HG03442 (cell line): Measurements from ENCODE around the gene LHCGR.

ENCODE experiments used
- ATAC-seq: cut with Tn5 transposase; IDR thresholded peaks from one replicate; pipeline ENCODE4 v1.9.1; 2021; ENCODE audit warnings: mild to moderate bottlenecking, moderate library complexity; ENCODE audit not compliant: unreplicated experiment

Gene LHCGR

GRCh38 chr2:48755473-48755872 lies at the start of gene LHCGR:
TSS of gene LHCGR (minus strand) at chr2:48755724. CDS start at chr2:48755671, 53 bp downstream.
- ATAC-seq: no peak

DNA sequence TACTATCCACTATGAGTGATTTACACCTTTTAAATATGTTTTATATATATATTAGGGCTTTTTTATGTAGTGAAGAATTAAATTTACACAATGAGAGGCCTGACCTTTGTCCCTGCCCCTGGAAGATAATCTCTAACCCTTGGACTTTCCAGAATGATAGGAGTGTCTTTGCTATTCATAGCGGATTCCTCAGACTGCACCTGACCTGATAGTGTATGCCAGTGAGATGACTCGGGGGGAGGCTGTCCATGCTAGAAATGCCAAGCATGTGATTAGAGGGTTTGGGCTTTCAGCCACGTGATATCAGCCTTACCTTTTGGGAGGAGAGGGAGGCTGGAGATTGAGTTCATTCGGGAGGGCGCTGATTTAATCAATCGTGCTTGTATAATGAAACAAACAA lies 44.1 kb upstream of the LHCGR start:
- no peak for ATAC-seq

DNA sequence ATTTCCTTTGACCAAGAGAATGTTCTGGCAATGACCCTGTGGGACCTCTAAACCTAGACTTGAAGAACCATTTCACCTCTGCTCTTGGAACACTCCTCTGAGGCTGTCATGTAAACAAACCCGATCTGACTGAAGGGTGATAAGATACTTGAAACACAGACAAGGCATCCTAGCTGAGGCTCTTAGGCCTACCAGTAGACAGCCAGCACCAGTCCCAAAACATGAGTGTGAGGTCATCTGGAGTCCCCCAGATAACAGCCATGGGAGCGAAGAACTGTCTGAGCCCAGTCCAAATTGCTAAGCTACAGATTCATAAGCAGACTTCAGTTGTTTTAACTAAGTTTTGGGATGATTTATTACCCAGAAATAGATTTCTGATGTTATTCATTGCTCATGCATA lies 39.5 kb upstream of the LHCGR start:
- no peak for ATAC-seq

DNA sequence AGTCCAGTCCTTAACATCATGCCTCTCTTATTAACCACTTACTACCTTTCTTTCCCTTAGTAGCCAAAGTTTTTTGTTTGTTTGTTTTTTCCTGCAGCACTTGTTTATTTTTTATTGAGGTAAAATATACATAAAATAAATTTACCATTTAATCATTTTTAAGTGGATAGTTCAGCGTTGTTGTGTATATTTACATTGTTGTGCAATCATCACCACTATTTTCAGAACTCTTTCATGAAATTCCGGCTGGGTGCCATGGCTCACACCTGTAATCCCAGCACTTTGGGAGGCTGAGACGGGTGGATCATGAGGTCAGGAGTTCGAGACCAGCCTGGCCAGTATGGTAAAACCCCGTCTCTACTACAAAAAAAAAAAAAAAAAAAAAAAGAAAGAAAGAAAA lies 38.1 kb upstream of the LHCGR start:
- no peak for ATAC-seq

DNA sequence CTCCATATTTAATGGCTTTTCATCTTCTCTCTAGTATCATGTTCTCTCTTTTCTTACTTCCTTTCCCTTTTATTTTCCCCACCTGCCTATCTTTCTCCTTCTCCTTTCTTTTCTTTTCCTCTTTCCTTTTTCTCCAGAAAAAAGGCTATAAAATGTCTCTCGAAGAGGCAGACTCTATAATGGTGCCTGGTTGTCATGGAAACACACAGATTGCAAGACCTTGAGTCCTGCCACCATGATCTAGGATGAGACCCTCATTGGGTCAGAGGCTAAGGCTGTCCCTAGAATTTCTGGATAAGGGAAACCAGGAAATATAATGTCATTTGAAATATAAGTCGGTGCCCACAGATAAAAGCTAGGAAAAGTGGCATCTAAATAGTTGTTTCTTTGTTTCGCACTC lies 36.5 kb upstream of the LHCGR start:
- ATAC-seq: no peak

- ATAC-seq: no peak
Observed at GRCh38 chr2:48790407-48791170, 35.1 kb upstream of the LHCGR start.

DNA sequence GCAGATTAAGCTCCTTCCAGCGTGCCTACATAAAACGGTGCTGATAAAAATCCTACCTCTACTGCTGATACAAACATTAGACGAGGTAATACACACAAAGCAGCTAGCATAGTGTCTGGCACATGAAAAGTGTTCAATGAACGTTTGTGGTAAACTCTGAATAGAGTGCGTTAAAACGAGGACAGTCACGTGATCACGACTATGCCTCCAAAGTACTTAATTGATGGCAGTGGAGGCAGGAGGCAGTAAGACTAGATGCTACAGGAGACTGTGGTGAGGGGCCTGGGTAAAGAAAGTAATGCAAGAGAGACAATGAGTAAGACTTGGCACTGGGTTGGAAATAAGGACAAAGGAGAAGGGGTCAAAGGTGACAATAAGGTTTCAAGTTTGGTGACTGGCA lies 32.1 kb upstream of the LHCGR start:
- ATAC-seq: no peak

GRCh38 chr2:48781366-48781765 lies 25.8 kb upstream of the LHCGR start:
- ATAC-seq: no peak

DNA sequence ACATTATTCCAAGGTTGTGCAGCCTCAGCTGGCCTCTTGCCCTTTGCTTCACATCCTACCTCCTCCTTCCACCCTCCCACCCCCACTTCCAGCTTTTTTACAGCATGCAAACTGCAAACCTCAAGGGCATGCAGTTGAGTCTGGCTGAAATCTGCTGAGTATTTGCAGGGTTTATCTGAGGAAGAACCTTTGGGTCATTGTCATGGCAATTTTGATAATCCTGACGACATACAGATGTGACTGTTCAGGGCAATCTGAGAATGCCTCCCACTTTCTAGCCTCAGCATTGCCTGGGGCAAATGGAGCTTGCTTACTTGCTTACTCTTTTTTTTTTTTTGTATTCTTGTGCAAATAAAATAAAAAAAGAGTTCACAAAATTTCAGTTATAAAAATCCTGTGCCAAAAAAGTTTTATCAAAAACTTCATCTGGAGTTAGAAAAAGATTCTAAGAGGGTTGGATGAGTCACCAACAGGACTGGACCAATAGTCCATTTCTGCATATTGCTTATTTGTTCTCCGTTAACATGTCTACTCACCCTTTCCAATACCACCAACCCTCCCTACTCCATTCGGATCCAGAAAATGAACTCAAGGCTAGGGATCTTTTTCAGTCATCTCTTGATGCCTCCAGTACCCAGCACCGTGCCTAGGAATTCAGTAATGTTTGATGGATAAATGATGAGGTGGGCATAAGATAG lies 23.6 kb upstream of the LHCGR start:
- no peak for ATAC-seq

- ATAC-seq: no peak
Observed at GRCh38 chr2:48774251-48774650, 18.7 kb upstream of the LHCGR start.

DNA sequence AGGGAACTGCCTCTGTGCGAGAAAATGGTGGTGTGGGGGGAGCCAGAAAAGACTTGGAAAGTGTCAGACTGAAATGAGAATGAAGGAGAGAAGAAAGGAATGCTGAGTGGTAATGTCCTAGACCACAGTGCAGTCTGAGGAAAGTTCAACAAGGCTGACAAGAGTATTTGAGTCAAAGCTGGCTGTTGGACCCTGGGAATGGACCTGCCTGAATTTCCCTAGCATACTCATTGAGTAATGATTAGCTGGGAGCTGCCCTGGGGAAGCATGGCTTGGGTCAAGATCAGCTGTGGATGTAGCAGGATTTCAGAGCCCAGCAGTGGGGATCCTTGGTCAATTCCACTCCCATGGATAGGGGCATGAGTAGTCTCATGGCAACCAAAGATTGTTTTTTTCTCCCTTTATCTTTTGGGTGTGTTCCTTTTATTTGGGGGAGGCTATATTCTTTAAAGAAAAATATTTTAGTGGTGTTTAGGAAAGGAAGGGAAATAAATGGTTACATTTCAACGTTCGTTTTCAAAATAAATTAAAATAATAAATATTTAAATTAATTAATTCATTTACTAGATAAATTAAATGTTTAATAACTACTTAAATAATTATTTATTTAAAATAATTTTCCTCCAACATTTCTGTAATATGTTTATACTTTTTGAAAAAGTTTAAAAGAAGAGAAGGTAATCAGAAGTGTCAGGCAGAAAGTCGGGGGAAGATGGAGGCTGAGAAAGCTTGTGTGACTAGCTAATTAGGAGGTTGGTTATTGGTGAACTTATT lies 15.9 kb upstream of the LHCGR start:
- no peak for ATAC-seq

- ATAC-seq: no peak
Observed at GRCh38 chr2:48770181-48770580, 14.7 kb upstream of the LHCGR start.

GRCh38 chr2:48768669-48769068 lies 13.1 kb upstream of the LHCGR start:
- no peak for ATAC-seq

DNA sequence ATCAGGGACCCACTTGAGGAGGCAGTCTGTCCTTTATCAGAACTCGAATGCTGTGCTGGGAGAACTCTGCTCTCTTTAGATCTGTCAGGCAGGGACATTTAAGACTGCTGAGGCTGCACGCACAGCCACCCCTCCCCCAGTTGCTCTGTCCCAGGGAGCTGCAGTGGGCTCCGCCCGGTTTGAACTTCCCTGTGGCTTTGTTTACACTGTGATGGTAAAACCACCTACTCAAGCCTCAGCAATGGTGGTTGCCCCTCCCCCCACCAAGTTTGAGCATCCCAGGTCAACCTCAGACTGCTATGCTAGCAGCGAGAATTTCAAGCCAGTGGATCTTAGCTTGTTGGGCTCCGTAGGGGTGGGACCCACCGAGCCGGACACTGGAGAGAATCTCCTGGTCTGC lies 11.8 kb upstream of the LHCGR start:
- ATAC-seq: no peak

GRCh38 chr2:48760826-48761225 lies 5.3 kb upstream of the LHCGR start:
- ATAC-seq: no peak

- ATAC-seq: no peak
Observed at GRCh38 chr2:48759682-48760081, 4.2 kb upstream of the LHCGR start.

DNA sequence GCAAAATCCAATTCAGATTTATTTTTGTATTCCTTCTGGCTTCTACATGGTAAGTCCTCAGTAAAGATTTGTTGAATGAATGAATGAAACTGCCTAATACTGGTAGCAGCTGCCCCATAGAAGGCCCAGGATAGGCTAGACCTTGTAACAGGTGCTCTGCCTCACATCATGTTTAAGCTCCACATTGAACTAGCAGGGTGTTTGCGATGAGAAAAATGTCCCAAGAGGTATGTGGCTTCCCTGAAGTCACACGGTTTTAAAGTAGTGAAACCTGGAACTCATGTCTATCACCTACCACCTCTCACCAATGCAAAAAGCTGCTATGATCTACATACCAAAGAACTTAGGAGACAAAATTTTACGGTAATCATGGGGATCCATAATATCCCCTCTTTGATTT lies 765 bp upstream of the LHCGR start:
- peak; percentile 52 for ATAC-seq

GRCh38 chr2:48754874-48755273 lies 650 bp downstream of the LHCGR start:
- ATAC-seq: no peak

DNA sequence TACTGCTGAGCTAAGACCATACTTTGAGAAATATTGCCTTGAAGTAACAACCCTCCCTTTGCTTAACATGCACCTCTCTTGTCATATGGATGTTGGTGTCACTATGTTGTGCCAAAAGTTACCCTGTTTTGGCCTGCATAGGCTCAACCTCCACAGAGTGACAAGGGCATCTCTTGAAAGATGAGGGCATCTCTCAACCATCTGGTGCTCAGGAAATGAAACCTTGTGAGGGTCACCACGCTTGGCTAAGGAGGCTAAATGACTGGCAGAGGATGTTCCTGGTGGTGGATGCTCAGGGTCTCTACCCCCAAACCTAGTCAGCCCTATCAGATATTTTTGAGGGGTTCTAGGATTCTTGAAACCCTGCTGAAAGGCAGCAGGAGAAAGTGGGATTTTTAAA lies 2.3 kb downstream of the LHCGR start:
- ATAC-seq: no peak

DNA sequence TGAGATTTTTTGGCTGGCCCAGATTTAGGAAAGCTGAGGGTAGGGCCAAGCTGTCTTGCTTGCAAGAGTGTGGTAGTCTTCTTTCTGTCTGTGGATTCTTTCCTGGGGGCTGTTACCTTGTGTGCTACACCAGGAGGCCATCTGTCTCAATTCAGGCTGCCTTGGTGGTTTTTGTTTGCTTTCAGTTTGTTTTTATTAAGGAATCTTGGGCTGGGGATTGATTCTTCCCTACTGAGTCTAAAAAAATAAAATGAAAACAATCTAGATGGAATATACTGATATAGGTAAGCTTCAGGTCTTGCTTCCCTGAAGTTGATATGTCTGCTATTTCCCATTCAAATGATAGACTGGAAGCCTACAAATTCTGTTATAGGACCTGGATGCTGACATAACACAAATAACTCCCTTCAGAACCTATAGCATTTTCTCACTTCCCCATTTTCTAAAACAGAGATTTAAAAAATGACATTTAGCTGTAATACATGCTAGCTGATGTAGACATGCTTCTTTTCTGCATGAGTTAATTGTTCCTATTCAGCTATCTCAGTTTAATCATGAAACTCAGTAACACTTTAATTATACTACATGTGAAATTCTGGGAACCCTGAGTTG lies 5.3 kb downstream of the LHCGR start:
- peak; percentile 59 for ATAC-seq
